ENCODE results near the gene OARD1. TPM values are rescaled to one million over a fixed set of nuclear protein-coding genes. Genes with fewer than 3 reads are reported as not detected.

OARD1 gene
- total RNA-seq, 1 experiment from 2014 or later: 33.7 TPM

GRCh38 chr6:41090841-41091761 is 18.9 kb upstream of the OARD1 start:
- ATAC-seq: no peak
- peaks cover 84% of the 10 kb centered on the region for H3K36me3 Mint-ChIP-seq
- CTCF ChIA-PET: interaction anchor here (1.1 to 2.0 kb wide), 3 partner anchors 91 to 101 kb away, joined by 3 to 7 read pairs (median 4); no protein-coding TSS in a partner anchor

GRCh38 chr6:41088451-41088850 is 16.3 kb upstream of the OARD1 start:
- no peak overlapping the region for H3K27ac Mint-ChIP-seq
- H3K4me1 Mint-ChIP-seq: no peaks in the 10 kb centered on the region
- TF ChIP-seq AR (CRISPR knock-in tag; IDR thresholded peaks at IDR 0.05) (no peak), GTF2I (CRISPR knock-in tag; conservative IDR thresholded peaks at IDR 0.05) (no peak), ZNF232 (CRISPR knock-in tag; IDR thresholded peaks at IDR 0.05) (no peak), KAT7 (CRISPR knock-in tag; IDR thresholded peaks at IDR 0.05; ENCODE audit: borderline replicate concordance) (no peak), GRHL2 (CRISPR knock-in tag; IDR thresholded peaks at IDR 0.05; ENCODE audit: insufficient replicate concordance, severe bottlenecking) (no peak), GABPB1 (CRISPR knock-in tag; IDR thresholded peaks at IDR 0.05) (no peak)
- no peaks in the 10 kb centered on the region for H3K9me3 Mint-ChIP-seq
- ChIA-PET POLR2A (interaction anchor here (0.9 to 1.4 kb wide), 2 partner anchors 13 to 16 kb away, joined by 3 read pairs; partner anchors contain the start of genes NFYA and OARD1), CTCF (interaction anchor here (0.7 to 1.4 kb wide), 3 partner anchors 12 to 94 kb away, joined by 3 to 6 read pairs (median 5); partner anchors contain the start of gene OARD1)
- peaks cover 79% of the 10 kb centered on the region for H3K36me3 Mint-ChIP-seq
- no peak overlapping the region for H3K4me3 Mint-ChIP-seq
- DNase-seq (ENCODE audit: low spot score) (no peak), ATAC-seq (no peak)
- no peaks in the 10 kb centered on the region for H3K27me3 Mint-ChIP-seq (ENCODE audit: low read depth)

More at GRCh38 chr6:41090841-41091761, 18.9 kb upstream of the OARD1 start:
- DNase-seq (ENCODE audit: low spot score): no peak
- no peak for TF ChIP-seq ESRRA (CRISPR knock-in tag; IDR thresholded peaks at IDR 0.05; ENCODE audit: borderline replicate concordance)
- TF ChIP-seq FOXP1 (CRISPR knock-in tag; IDR thresholded peaks at IDR 0.05; ENCODE audit: borderline replicate concordance): no peak
- no peak for TF ChIP-seq ZNF121 (CRISPR knock-in tag; IDR thresholded peaks at IDR 0.05)
- TF ChIP-seq ATF3 (CRISPR knock-in tag; conservative IDR thresholded peaks at IDR 0.05): no peak
- no peak for TF ChIP-seq ZNF416 (CRISPR knock-in tag; IDR thresholded peaks at IDR 0.05)
- TF ChIP-seq GTF2I (CRISPR knock-in tag; conservative IDR thresholded peaks at IDR 0.05): no peak
- TF ChIP-seq IRF2 (CRISPR knock-in tag; IDR thresholded peaks at IDR 0.05; ENCODE audit: borderline replicate concordance, low read depth): no peak
- TF ChIP-seq NR2C2 (CRISPR knock-in tag; IDR thresholded peaks at IDR 0.05): no peak
- no peak for TF ChIP-seq ZNF281 (CRISPR knock-in tag; IDR thresholded peaks at IDR 0.05)
- no peak for TF ChIP-seq ZBTB21 (CRISPR knock-in tag; IDR thresholded peaks at IDR 0.05; ENCODE audit: borderline replicate concordance)
- TF ChIP-seq ZNF263 (CRISPR knock-in tag; IDR thresholded peaks at IDR 0.05; ENCODE audit: low read depth): no peak
- no peak for TF ChIP-seq NFYB (CRISPR knock-in tag; conservative IDR thresholded peaks at IDR 0.05; ENCODE audit: low read depth)
- TF ChIP-seq CBFB (CRISPR knock-in tag; IDR thresholded peaks at IDR 0.05; ENCODE audit: low read depth): no peak
- TF ChIP-seq STAT6 (CRISPR knock-in tag; conservative IDR thresholded peaks at IDR 0.05; ENCODE audit: low read depth): no peak
- TF ChIP-seq EMX1 (CRISPR knock-in tag; IDR thresholded peaks at IDR 0.05): no peak
- TF ChIP-seq GABPB1 (CRISPR knock-in tag; IDR thresholded peaks at IDR 0.05): no peak
- TF ChIP-seq ZNF219 (CRISPR knock-in tag; IDR thresholded peaks at IDR 0.05; ENCODE audit: borderline replicate concordance): no peak
- TF ChIP-seq JAZF1 (CRISPR knock-in tag; IDR thresholded peaks at IDR 0.05): no peak
- POLR2A ChIA-PET: interaction anchor here (1.3 kb wide), 1 partner anchor 10 kb away, joined by 3 read pairs; no protein-coding TSS in a partner anchor
- Mint-ChIP-seq H3K27me3 (ENCODE audit: low read depth) (no peaks in the 10 kb centered on the region), H3K9me3 (no peaks in the 10 kb centered on the region), H3K4me3 (no peak overlapping the region), H3K27ac (no peak overlapping the region), H3K4me1 (no peaks in the 10 kb centered on the region)

Measured in WTC11 (cell line).